Nephron (organoid): ENCODE results near the gene PNPLA7.

Experiments used
- H3K27ac Mint-ChIP-seq, 3 experiments: 2 replicates each; pipeline ENCODE4 v1.8.0; 2020; ENCODE audit warnings: mixed read lengths in 3 of 3, mild to moderate bottlenecking in 2 of 3, moderate library complexity in 1 of 3
- H3K27me3 Mint-ChIP-seq: 2 replicates; pipeline ENCODE4 v1.8.0; 2021; ENCODE audit warnings: low read depth, mild to moderate bottlenecking, moderate library complexity, mixed read lengths
- H3K36me3 Mint-ChIP-seq: 2 replicates; pipeline ENCODE4 v1.8.0; 2020; ENCODE audit warnings: low read depth, mixed read lengths
- H3K4me1 Mint-ChIP-seq: 2 replicates; pipeline ENCODE4 v1.8.0; 2020; ENCODE audit warnings: mixed read lengths
- H3K4me3 Mint-ChIP-seq, 3 experiments: 2 replicates each; pipeline ENCODE4 v1.8.0; 2020; ENCODE audit warnings: mild to moderate bottlenecking in 3 of 3, mixed read lengths in 3 of 3, moderate library complexity in 2 of 3
- H3K9me3 Mint-ChIP-seq: 2 replicates; pipeline ENCODE4 v1.8.0; 2020; ENCODE audit warnings: mixed read lengths
- TF ChIP-seq, protein P1 (sequence below), 3 experiments: fragments of 200-600 bp; sonication (generic); IDR thresholded peaks; one replicate each; pipeline ENCODE4 v1.5.0; 2021; ENCODE audit warnings: antibody characterized with exemption in 3 of 3; ENCODE audit not compliant: unreplicated experiment in 3 of 3

The PNPLA7 gene

DNA sequence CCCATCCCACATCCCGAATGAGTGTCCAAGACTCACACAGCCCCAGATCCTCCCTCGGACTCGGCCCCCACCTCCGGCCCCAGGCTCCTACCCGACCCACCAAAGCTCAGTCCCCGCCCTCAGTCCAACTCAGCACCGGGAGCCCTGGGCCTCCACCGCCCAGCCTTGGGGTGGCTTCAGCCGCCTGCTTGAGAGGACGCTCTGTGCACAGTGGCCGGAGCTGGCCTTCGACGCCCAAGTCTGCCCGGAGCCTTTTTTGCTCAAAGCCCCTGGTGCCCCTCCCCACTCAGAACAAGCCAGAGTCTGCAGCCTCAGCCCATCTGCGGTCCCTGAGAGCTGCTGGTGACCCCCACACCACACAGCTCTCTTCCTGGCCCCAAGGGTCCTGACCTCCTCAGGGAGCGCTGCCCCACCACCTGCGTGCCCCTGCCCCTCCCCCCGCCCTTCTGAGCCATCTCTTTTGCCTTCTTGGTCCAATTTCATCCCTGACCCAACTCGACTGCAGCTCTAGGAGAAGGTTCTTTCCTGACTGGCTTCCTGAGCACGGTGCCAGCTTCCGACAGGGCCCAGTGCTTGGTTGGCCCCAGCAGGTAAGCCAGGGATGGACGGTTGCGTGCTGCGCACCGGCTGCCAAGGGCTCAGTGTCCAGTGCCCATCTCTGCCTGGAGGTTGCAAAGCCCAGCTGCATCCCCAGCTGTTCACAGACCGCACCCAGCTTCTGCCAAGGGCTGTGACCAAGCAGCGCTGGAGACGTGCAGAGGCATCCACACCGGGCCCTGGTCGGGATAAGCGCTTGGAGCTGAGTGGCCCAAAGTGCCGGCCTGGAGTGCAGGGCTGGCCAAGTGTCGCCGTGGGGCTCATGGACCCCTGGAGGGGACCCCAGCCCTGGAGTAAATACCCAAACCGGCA, 63.4 kb downstream of the PNPLA7 start:
- no peaks in the 10 kb centered on the region for H3K9me3 Mint-ChIP-seq

DNA sequence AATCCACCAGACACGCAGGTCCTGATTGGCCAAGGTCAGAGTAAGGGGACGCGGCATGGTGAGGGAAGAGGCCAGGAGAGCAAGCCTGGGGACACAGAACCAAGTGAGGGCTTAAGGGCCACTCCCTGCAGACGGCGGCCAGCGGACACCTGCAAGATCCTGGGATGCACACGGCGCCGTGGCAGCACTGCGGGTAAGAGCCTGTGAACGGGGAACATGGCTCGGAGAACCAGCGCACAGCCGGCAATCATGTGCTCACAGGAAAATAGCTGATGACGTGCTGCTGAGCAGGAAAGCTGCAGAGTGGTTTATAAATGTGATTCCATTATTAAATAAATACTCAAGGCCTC, 64.1 kb downstream of the PNPLA7 start:
- no peaks in the 10 kb centered on the region for H3K9me3 Mint-ChIP-seq
- TF ChIP-seq, protein P1, sequence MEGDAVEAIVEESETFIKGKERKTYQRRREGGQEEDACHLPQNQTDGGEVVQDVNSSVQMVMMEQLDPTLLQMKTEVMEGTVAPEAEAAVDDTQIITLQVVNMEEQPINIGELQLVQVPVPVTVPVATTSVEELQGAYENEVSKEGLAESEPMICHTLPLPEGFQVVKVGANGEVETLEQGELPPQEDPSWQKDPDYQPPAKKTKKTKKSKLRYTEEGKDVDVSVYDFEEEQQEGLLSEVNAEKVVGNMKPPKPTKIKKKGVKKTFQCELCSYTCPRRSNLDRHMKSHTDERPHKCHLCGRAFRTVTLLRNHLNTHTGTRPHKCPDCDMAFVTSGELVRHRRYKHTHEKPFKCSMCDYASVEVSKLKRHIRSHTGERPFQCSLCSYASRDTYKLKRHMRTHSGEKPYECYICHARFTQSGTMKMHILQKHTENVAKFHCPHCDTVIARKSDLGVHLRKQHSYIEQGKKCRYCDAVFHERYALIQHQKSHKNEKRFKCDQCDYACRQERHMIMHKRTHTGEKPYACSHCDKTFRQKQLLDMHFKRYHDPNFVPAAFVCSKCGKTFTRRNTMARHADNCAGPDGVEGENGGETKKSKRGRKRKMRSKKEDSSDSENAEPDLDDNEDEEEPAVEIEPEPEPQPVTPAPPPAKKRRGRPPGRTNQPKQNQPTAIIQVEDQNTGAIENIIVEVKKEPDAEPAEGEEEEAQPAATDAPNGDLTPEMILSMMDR (IDR thresholded peaks at IDR 0.05; ENCODE audit: unreplicated experiment in 3 of 3): no peak
- H3K36me3 Mint-ChIP-seq: no peaks in the 10 kb centered on the region
- H3K27me3 Mint-ChIP-seq: peaks cover 4% of the 10 kb centered on the region
- no peaks in the 10 kb centered on the region for H3K4me1 Mint-ChIP-seq
- no peak overlapping the region for H3K4me3 Mint-ChIP-seq
- no peak overlapping the region for H3K27ac Mint-ChIP-seq

More for the DNA sequence above, 63.4 kb downstream of the PNPLA7 start:
- Mint-ChIP-seq H3K4me3 (no peak overlapping the region), H3K27ac (no peak overlapping the region), H3K4me1 (no peaks in the 10 kb centered on the region), H3K27me3 (peaks cover 4% of the 10 kb centered on the region), H3K36me3 (no peaks in the 10 kb centered on the region)
- TF ChIP-seq, protein P1 (IDR thresholded peaks at IDR 0.05; ENCODE audit: unreplicated experiment in 3 of 3): no peak

DNA sequence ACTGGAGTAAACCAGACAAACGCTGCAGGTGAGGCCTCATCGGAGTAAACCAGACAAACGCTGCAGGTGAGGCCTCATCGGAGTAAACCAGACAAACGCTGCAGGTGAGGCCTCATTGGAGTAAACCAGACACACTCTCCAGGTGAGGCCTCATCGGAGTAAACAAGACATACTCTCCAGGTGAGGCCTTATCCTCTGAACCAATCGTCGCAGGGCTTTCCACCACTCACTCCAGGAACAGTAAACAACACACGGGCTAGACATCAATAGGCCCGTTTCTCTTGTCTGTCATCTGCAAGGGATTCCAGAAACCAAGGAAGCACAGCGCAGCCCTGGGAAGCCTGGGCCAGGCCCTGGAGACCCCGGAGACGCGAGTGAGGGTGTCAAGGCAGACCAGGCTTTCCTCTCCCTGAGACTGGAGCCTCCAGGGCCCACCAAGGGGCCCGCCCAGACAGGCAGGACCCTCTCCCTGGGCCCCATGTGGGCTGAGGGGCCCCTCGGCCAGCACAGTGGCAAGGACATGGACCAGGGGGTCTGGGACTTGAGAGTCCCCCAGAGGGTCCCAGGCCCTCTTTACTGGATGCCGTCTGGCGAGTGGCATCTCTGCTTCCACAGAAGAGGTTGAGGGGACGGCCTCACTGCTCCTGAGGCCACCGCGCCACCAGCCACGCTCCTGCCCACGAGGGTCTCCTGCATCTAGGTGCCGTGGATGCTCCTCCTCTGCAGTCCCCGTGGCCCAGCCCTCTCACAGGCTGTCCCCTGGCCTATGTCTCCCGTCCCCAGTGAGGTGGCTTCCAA, 64.7 kb downstream of the PNPLA7 start:
- TF ChIP-seq, protein P1 (IDR thresholded peaks at IDR 0.05; ENCODE audit: unreplicated experiment in 3 of 3): no peak
- Mint-ChIP-seq H3K36me3 (no peaks in the 10 kb centered on the region), H3K27me3 (peaks cover 4% of the 10 kb centered on the region), H3K27ac (no peak overlapping the region), H3K4me3 (no peak overlapping the region), H3K9me3 (no peaks in the 10 kb centered on the region), H3K4me1 (no peaks in the 10 kb centered on the region)

DNA sequence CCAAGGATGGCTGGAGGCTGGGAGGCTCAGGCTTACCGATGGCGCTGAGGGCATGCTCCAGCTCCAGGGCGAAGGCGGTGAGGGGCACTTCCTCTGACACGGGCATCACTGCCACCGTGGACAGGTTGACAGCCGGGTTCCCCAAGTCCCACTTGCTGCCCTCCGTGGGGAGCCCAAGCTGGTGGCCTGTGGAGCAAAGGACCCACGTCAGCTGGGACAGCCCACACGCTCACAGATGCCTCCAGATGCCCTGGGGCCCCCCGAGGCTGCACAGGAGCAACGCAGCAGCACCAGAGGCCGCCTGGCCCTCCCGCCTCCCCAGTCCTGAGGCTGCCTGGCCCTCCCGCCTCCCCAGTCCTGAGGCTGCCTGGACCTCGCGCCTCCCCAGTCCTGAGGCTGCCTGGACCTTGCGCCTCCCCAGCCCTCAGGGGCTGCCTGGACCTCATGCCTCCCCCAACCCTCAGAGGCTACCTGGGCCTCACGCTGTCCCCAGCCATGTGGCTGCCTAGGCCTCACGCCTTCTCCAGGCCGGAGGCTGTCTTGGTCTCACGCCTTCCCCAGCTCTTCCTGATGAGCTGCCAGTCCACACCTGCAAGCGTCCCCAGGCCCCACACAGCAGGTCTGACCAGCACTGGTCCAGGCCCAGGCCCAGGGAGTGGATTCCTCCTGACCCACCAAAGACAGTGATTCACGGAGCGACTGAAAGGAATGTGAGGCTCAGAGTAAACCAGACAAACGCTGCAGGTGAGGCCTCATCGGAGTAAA, 65.5 kb downstream of the PNPLA7 start:
- TF ChIP-seq, protein P1 (IDR thresholded peaks at IDR 0.05; ENCODE audit: unreplicated experiment in 3 of 3): no peak
- no peak overlapping the region for H3K27ac Mint-ChIP-seq
- no peaks in the 10 kb centered on the region for H3K4me1 Mint-ChIP-seq
- peaks cover 4% of the 10 kb centered on the region for H3K27me3 Mint-ChIP-seq
- H3K36me3 Mint-ChIP-seq: no peaks in the 10 kb centered on the region
- no peak overlapping the region for H3K4me3 Mint-ChIP-seq
- no peaks in the 10 kb centered on the region for H3K9me3 Mint-ChIP-seq

DNA sequence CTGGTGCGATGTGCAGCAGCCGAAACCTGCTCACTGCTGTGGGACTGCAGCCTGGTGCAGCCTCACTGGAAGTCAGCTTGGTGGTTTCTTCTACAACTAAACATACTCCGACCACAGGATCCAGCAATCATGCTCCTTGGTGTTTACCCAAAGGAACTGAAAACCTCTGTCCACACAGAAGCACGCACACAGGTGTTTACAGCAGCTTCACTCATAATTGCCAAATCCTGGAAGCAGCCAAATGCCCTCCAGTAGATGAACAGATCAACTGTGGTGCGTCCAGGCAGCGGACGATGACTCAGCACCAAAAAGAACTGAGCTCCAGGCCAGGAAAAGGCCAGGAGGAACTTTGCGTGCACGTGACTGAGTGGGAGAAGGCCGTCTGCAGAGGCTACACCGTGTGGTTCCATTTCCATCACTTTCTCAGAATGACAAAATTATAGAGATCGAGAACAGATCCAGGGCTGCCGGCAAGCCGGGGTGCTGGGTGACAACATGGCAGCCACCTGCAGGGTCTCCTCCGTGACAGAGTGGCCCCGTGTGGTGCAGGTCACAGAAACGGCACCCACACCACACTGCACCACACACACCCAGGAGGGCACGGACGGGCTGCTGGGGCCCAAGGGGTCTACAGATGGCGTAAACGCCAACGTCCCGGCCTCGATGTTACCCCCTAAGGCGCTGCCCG, 68.0 kb downstream of the PNPLA7 start:
- Mint-ChIP-seq H3K9me3 (no peaks in the 10 kb centered on the region), H3K4me3 (no peak overlapping the region), H3K36me3 (no peaks in the 10 kb centered on the region), H3K27me3 (peaks cover 4% of the 10 kb centered on the region), H3K4me1 (peaks cover 6% of the 10 kb centered on the region), H3K27ac (no peak overlapping the region)
- TF ChIP-seq, protein P1 (IDR thresholded peaks at IDR 0.05; ENCODE audit: unreplicated experiment in 3 of 3): no peak
